NT2/D1 (cell line): ENCODE data around the gene EPHA3.

Source experiments
- SUZ12 ChIP-seq: IDR thresholded peaks from 2 replicates; pipeline ENCODE4 v1.6.1; 2011; ENCODE audit not compliant: insufficient read length, insufficient read depth; ENCODE audit errors: extremely low read depth
- YY1 ChIP-seq: IDR thresholded peaks from 2 replicates; pipeline ENCODE4 v1.6.1; 2011; ENCODE audit not compliant: insufficient read length, insufficient read depth
- ZNF274 ChIP-seq: IDR thresholded peaks from 2 replicates; pipeline ENCODE4 v1.6.1; 2011; ENCODE audit warnings: mild to moderate bottlenecking, low read depth, low read length

DNA sequence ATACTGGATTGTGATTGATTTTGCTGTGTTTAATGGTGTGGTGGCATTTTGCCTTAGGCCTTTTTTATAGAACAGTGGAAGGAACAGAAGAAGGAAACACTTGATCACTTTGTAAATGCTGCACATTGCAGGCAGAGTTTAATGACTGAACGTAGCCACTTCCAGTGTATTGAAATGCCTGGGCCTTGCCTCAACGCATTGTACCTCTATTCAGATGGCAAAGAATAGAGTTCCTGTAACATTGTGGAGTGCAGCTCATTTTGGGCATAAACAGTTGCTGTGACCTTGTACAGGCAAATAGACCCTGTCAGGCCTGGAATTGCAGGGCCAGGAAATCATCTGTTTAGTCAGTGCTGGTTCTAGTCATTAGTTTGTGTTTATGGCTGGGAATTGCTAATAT, 225.0 kb downstream of the EPHA3 start:
- TF ChIP-seq SUZ12 (no peak), YY1 (no peak), ZNF274 (no peak)
